Keratinocyte (primary cell): ENCODE data around the gene TPD52L2. TPM values are rescaled to one million over a fixed set of nuclear protein-coding genes. Genes with fewer than 3 reads are reported as not detected.

Experiments
- DNase-seq: peaks from one replicate; pipeline ENCODE4 v3.0.0-alpha.2; 2011; ENCODE audit warnings: low read depth, missing footprints, low spot score
- FAIRE-seq: peaks from 2 replicates; lab custom pipeline; 2011; peaks lifted over from hg19 to GRCh38; lab: Jason Lieb, UNC
- H2AFZ ChIP-seq: 2 replicates; pipeline ENCODE4 v1.6.0; 2012; ENCODE audit warnings: low read length, control low read depth, inconsistent platforms; ENCODE audit not compliant: control insufficient read depth
- H3K27ac ChIP-seq: 2 replicates; pipeline ENCODE4 v1.5.1; 2011; ENCODE audit warnings: low read length; ENCODE audit not compliant: control insufficient read depth, insufficient read depth
- H3K27me3 ChIP-seq: 3 replicates; pipeline ENCODE4 v1.6.0; 2011; ENCODE audit warnings: low read length; ENCODE audit not compliant: control insufficient read depth, insufficient read depth; ENCODE audit errors: extremely low read depth
- H3K36me3 ChIP-seq, 2 experiments: 2 replicates in 1 of 2; 3 replicates in 1 of 2; pipeline ENCODE4 v1.5.1; 2011; ENCODE audit warnings: low read length in 2 of 2, mild to moderate bottlenecking in 1 of 2; ENCODE audit not compliant: control insufficient read depth in 2 of 2, insufficient read depth in 2 of 2; ENCODE audit errors: extremely low read depth in 1 of 2
- H3K4me1 ChIP-seq: 3 replicates; pipeline ENCODE4 v1.5.1; 2011; ENCODE audit warnings: low read length; ENCODE audit not compliant: control insufficient read depth, insufficient read depth; ENCODE audit errors: extremely low read depth
- H3K4me2 ChIP-seq: 3 replicates; pipeline ENCODE4 v1.6.0; 2011; ENCODE audit warnings: low read depth, low read length; ENCODE audit not compliant: control insufficient read depth, insufficient read depth; ENCODE audit errors: extremely low read depth
- H3K4me3 ChIP-seq, 3 experiments: fragments of 200-600 bp in 1 of 3; sonication (generic) in 1 of 3; 2 replicates in 2 of 3; 3 replicates in 1 of 3; pipeline ENCODE4 v1.5.1; 2011 to 2016; ENCODE audit warnings: low read length in 3 of 3, mild to moderate bottlenecking in 3 of 3, control low read depth in 2 of 3, inconsistent platforms in 1 of 3, low read depth in 1 of 3, mixed read lengths in 1 of 3, mixed run types in 1 of 3, moderate library complexity in 1 of 3; ENCODE audit not compliant: control insufficient read depth in 2 of 3, insufficient read depth in 2 of 3; ENCODE audit errors: extremely low read depth in 1 of 3
- H3K79me2 ChIP-seq: 2 replicates; pipeline ENCODE4 v1.6.0; 2012; ENCODE audit warnings: low read length; ENCODE audit not compliant: control insufficient read depth, insufficient read depth
- H3K9ac ChIP-seq: 3 replicates; pipeline ENCODE4 v1.6.0; 2011; ENCODE audit warnings: low read length; ENCODE audit not compliant: control insufficient read depth, insufficient read depth; ENCODE audit errors: extremely low read depth
- H3K9me1 ChIP-seq: 3 replicates; pipeline ENCODE4 v1.6.0; 2011; ENCODE audit warnings: low read length; ENCODE audit not compliant: control insufficient read depth, insufficient read depth; ENCODE audit errors: extremely low read depth
- H3K9me3 ChIP-seq: 2 replicates; pipeline ENCODE4 v1.5.1; 2012; ENCODE audit warnings: low read depth, low read length; ENCODE audit not compliant: control insufficient read depth
- H4K20me1 ChIP-seq: 3 replicates; pipeline ENCODE4 v1.6.0; 2011; ENCODE audit warnings: low read length; ENCODE audit not compliant: control insufficient read depth, insufficient read depth; ENCODE audit errors: extremely low read depth
- CTCF ChIP-seq, 3 experiments: IDR thresholded peaks in 1 of 3; conservative IDR thresholded peaks in 1 of 3; optimal IDR thresholded peaks in 1 of 3; 2 replicates in 2 of 3; 3 replicates in 1 of 3; pipeline versions ENCODE3 to v1.5.1; 2011; ENCODE audit warnings: low read length in 3 of 3, mild to moderate bottlenecking in 3 of 3, moderate library complexity in 2 of 3, control low read depth in 1 of 3, inconsistent platforms in 1 of 3; ENCODE audit not compliant: insufficient read depth in 2 of 3; ENCODE audit errors: extremely low read depth in 1 of 3
- EZH2 ChIP-seq: IDR thresholded peaks from one replicate; pipeline ENCODE4 v1.6.1; 2012; ENCODE audit warnings: inconsistent platforms, mild to moderate bottlenecking, low read length, moderate library complexity
- dilution Hi-C: fragments of 300-500 bp; cut with MboI; formaldehyde crosslinking; loops from one replicate; pipeline ENCODE4 v1.7.0; 2020; ENCODE audit warnings: low sequenced_read_pairs; ENCODE audit not compliant: extremely low pct_ligation_motif_present
- polyA plus RNA-seq, 5 experiments: library from polyadenylated mRNA; depleted of rRNA in 3 of 5; stranded (reverse) in 3 of 5; stranded (forward) in 1 of 5; unstranded in 1 of 5; fragments of >200 nt; gene quantifications; 1 replicate in 1 of 5; 2 replicates in 3 of 5; 3 replicates in 1 of 5; pipeline versions ENCODE4 v1.2.1 to v1.2.3, GENCODE V29; 2011 to 2012; ENCODE audit warnings: missing spikeins in 2 of 5, low read depth in 1 of 5, low replicate concordance in 1 of 5

The TPD52L2 gene
- polyA plus RNA-seq, 1 donor (not counting 4 experiments of a cell fraction or from before 2014, with no cell fraction given), result 177 TPM

GRCh38 chr20:63883201-63883593, 18.1 kb downstream of the TPD52L2 start:
- H3K9me3 ChIP-seq, result no peaks in the 10 kb centered on the region
- H3K27ac ChIP-seq, result no peak overlapping the region
- H3K4me2 ChIP-seq, result no peak overlapping the region
- H3K79me2 ChIP-seq, result peaks cover 75% of the 10 kb centered on the region
- FAIRE-seq (no peak), DNase-seq (no peak)
- H4K20me1 ChIP-seq, result peaks cover 33% of the 10 kb centered on the region
- H3K36me3 ChIP-seq, result peaks cover 50 to 58% of the 10 kb centered on the region in 2 experiments
- H3K4me3 ChIP-seq, result no peak overlapping the region
- dilution Hi-C loops, result no loop called here
- H3K9ac ChIP-seq, result no peak overlapping the region
- H3K27me3 ChIP-seq, result no peaks in the 10 kb centered on the region
- peaks cover 25% of the 10 kb centered on the region for H3K4me1 ChIP-seq
- no peaks in the 10 kb centered on the region for H3K9me1 ChIP-seq
- TF ChIP-seq EZH2, result no peak
- TF ChIP-seq CTCF (optimal IDR thresholded peaks at IDR 0.05 in 1 of 3, IDR thresholded peaks at IDR 0.05 in 1 of 3, conservative IDR thresholded peaks at IDR 0.05 in 1 of 3; ENCODE audit: extremely low read depth in 1 of 3, insufficient read depth in 2 of 3, low read length in 3 of 3), result no peak
- no peak overlapping the region for H2AFZ ChIP-seq

- Histone ChIP-seq H3K4me1 (peaks cover 36% of the 10 kb centered on the region), H3K4me2 (no peak overlapping the region), H3K79me2 (peaks cover 62% of the 10 kb centered on the region), H3K27ac (no peak overlapping the region), H3K9me1 (peaks cover 3% of the 10 kb centered on the region), H3K4me3 (no peak overlapping the region), H3K9me3 (no peaks in the 10 kb centered on the region), H3K36me3 (peaks cover 46 to 55% of the 10 kb centered on the region in 2 experiments), H4K20me1 (peaks cover 31% of the 10 kb centered on the region), H3K9ac (no peak overlapping the region), H2AFZ (no peak overlapping the region), H3K27me3 (no peaks in the 10 kb centered on the region)
- TF ChIP-seq EZH2 (no peak), CTCF (optimal IDR thresholded peaks at IDR 0.05 in 1 of 3, IDR thresholded peaks at IDR 0.05 in 1 of 3, conservative IDR thresholded peaks at IDR 0.05 in 1 of 3; ENCODE audit: extremely low read depth in 1 of 3, insufficient read depth in 2 of 3, low read length in 3 of 3) (no peak)
- dilution Hi-C loops, result no loop called here
- FAIRE-seq, result no peak
- DNase-seq, result no peak
Measured at GRCh38 chr20:63884506-63885263, 19.6 kb downstream of the TPD52L2 start.
